ENCODE measurements around the gene TMEM175. TPM values are rescaled to one million over a fixed set of nuclear protein-coding genes. Genes with fewer than 3 reads are reported as not detected.

TMEM175 gene
- total RNA-seq, 1 donor from 2014 or later, result 11.4 TPM

DNA sequence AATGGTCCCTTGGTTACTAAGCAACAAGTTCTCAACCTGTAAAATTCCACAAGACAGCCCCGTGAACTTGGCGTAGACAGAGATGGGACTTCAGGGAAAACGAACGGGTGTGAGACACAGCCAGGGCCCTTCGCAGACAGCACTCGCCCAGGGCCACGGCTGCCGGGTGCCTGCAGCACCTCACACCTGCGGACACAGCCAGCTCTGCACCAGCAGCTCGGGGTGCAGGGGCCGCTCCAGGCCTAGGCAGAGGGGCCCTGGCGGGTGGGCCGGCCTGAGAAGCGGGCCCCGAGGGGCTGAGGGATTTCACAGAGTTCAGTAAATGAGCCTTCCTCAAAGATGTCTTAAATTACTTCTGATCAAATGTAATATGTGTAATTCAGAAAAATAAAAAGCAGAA is 34.1 kb upstream of the TMEM175 start:
- TF ChIP-seq, protein P1, sequence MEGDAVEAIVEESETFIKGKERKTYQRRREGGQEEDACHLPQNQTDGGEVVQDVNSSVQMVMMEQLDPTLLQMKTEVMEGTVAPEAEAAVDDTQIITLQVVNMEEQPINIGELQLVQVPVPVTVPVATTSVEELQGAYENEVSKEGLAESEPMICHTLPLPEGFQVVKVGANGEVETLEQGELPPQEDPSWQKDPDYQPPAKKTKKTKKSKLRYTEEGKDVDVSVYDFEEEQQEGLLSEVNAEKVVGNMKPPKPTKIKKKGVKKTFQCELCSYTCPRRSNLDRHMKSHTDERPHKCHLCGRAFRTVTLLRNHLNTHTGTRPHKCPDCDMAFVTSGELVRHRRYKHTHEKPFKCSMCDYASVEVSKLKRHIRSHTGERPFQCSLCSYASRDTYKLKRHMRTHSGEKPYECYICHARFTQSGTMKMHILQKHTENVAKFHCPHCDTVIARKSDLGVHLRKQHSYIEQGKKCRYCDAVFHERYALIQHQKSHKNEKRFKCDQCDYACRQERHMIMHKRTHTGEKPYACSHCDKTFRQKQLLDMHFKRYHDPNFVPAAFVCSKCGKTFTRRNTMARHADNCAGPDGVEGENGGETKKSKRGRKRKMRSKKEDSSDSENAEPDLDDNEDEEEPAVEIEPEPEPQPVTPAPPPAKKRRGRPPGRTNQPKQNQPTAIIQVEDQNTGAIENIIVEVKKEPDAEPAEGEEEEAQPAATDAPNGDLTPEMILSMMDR (conservative IDR thresholded peaks at IDR 0.05; ENCODE audit: low read depth, low read length), result no peak
- no peak for DNase-seq (ENCODE audit: low read depth)
- H3K4me3 ChIP-seq (ENCODE audit: low read depth, low read length), result no peak overlapping the region

DNA sequence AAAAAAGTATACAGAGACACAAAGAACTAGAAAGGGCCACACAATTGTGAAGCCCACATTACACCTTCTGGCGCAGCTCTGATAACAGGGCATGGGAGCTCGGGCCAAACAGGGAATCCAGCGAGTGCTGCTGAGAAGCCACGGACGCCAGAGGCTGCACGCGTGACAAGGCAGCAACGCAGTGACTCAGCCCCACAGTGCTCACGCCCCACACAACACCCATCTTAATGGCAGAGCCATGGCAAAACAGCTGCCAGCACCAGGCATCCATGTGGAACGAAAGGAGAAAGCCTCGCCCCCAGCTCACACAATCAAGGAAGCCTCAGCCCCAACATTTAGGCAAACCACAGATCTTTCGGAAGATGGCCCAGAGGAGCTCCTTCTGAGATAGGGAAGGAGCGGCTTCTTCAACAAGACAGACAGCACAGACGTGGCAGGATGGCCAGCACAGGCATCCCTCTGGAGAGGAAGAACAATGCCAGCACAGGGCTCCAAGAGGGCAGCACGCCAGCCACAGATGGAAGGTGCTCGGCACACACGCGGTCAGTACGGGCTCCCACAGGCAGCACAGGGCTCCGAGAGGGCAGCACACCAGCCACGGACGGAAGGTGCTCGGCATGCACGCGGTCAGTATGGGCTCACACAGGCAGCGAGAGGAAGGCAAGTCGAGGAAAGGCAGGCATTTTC is 33.2 kb upstream of the TMEM175 start:
- H3K4me3 ChIP-seq (ENCODE audit: low read depth, low read length), result no peak overlapping the region
- TF ChIP-seq, protein P1 (conservative IDR thresholded peaks at IDR 0.05; ENCODE audit: low read depth, low read length), result no peak
- no peak for DNase-seq (ENCODE audit: low read depth)

DNA sequence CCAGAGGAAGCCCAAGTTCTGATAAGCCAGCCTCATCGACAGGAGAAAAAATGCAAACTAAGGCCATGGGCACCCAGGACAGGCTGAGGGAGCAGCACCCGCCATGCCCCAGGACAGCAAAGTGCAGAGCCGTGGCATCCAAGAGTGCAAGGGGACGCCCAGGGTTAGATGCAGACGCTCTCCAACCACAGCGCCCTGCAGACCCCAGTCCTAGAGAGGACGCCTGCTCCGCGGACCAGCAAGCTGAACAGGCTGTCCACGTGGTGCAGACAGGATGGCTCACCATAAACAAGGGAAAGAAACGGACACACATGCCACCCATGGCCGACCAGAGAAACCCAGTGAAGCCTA is 32.7 kb upstream of the TMEM175 start:
- no peak for DNase-seq (ENCODE audit: low read depth)
- H3K4me3 ChIP-seq (ENCODE audit: low read depth, low read length), result no peak overlapping the region
- TF ChIP-seq, protein P1 (conservative IDR thresholded peaks at IDR 0.05; ENCODE audit: low read depth, low read length), result no peak

DNA sequence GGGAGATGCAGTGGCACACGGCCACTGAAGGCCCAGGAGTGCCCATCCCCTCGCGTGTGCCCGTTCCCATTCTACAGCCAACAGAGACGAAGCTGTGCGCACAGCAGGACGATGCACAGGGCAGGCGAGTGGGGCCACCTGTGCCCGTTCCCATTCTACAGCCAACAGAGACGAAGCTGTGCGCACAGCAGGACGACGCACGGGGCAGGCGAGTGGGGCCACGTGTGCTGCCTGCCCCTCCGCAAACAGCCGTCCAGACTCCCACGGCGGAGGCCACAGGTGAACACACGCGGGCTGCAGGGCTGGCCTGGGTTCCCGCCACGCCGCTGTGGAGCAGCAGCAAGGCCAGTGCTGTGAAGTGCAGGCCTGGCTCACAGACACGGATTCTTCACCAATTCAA is 32.2 kb upstream of the TMEM175 start:
- TF ChIP-seq, protein P1 (conservative IDR thresholded peaks at IDR 0.05; ENCODE audit: low read depth, low read length), result no peak
- no peak for DNase-seq (ENCODE audit: low read depth)
- no peak overlapping the region for H3K4me3 ChIP-seq (ENCODE audit: low read depth, low read length)

DNA sequence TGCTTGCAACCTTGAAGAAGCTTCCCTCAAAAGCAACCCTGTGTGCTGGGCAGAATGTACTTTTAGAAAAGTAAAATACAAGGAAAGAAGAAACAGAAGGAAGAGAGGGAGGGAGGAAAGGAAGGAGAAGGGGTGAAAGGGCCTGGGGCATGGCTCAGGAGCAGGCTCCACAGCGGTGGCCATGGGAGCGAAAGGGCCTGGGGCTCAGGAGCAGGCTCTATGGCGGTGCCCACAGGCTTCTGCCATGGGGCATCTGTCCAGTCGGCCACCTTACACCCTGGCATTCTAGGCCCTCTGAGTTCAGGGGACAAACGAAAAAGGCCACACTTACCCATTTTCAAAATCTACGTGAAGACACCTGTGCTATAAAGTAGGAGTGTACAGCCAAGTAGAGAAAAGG is 31.5 kb upstream of the TMEM175 start:
- no peak for DNase-seq (ENCODE audit: low read depth)
- H3K4me3 ChIP-seq (ENCODE audit: low read depth, low read length), result no peak overlapping the region
- TF ChIP-seq, protein P1 (conservative IDR thresholded peaks at IDR 0.05; ENCODE audit: low read depth, low read length), result no peak

DNA sequence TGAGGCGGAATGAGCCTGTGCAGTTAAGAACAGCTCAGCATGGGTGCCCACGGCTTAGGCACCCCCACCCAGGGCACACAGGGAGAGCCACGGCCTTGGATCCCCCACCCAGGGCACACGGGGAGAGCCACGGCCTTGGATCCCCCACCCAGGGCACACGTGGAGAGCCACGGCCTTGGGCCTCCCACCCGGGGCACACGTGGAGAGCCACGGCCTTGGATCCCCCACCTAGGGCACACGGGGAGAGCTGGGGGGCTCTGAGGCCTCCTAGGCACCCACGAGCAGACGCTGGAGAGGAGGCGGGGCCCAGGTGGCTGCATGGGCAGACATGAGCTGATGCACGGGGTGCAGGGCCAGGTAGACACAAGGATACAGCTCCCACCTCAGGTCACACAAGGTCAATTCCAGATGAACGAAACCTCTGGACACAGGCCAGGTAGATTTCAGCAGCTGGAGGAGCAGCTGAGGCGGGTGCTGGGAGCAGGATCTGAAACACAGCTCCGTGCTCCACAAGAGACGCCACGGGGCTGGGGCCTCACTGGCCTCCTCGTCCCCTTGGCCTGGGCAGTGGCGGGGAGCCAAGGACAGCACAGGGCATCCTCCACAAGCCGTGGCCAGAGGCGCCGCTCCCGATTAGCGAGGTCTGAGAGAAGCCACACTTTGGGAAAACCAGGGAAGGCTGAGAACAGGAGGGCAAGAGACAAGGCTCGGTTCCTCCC is 30.9 kb upstream of the TMEM175 start:
- TF ChIP-seq, protein P1 (conservative IDR thresholded peaks at IDR 0.05; ENCODE audit: low read depth, low read length), result no peak
- no peak for DNase-seq (ENCODE audit: low read depth)
- H3K4me3 ChIP-seq (ENCODE audit: low read depth, low read length), result no peak overlapping the region
